SK-N-MC (cell line): Measurements from ENCODE around the gene ACP2.

Experiments
- EZH2 ChIP-seq: fragments of 200-600 bp; sonication (generic); IDR thresholded peaks from one replicate; pipeline ENCODE4 v1.6.1; 2017; ENCODE audit warnings: antibody characterized with exemption
- FOXP2 ChIP-seq: optimal IDR thresholded peaks from 2 replicates; pipeline ENCODE3; 2011; ENCODE audit warnings: mild to moderate bottlenecking, moderate library complexity; ENCODE audit not compliant: insufficient read depth; ENCODE audit errors: extremely low read length, control extremely low read depth
- POLR2AphosphoS5 ChIP-seq: IDR thresholded peaks from 2 replicates; pipeline ENCODE4 v1.6.1; 2012; ENCODE audit warnings: mild to moderate bottlenecking, low read depth, low read length, borderline replicate concordance

DNA sequence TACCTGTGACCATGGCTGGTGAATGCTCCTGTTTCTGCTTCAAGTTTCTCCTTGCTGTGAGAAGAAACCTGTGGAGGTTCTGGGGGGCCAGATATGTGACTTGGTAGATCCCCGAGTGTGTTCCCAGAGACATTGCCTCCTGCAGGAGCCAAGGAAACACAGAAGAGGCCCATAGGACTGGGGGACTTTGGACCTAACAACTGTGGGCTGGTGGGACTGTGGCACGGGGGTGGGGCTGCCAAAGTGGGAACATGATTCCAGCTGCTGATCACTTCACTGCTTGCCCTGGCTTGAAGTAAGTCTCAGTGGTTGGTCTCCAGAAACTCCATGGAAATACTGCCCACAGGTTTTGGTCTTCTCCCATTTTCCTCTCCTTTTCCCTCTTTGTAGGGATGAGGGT is 5.0 kb upstream of the ACP2 start:
- TF ChIP-seq POLR2AphosphoS5: no peak
- TF ChIP-seq EZH2: no peak
- TF ChIP-seq FOXP2: no peak
